Neural progenitor cell (in vitro differentiated cells): ENCODE data around the gene CDT1.

ENCODE experiments used
- CTCF ChIP-seq: fragments of 200-600 bp; sonication (generic); IDR thresholded peaks from 2 replicates; pipeline ENCODE4 v1.5.1; 2017; ENCODE audit warnings: antibody characterized with exemption, mild to moderate bottlenecking
- EZH2 ChIP-seq: fragments of 200-600 bp; sonication (generic); IDR thresholded peaks from 2 replicates; pipeline ENCODE4 v1.6.1; 2017; ENCODE audit warnings: antibody characterized with exemption, mild to moderate bottlenecking, moderate library complexity

DNA sequence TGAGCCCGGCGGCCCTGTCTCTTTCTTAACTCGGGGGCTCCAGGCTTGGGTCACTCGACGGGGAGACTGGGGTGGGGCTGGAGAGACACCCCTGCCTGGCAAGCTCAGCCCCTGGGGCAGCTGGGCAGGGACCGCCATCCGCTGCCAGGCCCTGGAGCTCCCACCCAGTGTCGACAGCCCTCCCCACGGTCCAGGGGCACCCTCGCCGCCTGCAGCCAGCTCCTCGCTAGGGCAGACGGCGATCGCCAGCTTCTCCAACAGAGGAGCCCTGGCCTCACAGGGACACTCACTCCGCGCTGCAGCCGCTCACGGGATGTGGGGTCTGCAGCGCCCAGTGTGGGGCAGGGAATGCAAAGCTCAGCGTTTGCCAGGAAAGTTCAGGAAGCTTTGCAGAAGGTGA, 24.1 kb downstream of the CDT1 start:
- no peak for TF ChIP-seq CTCF
- no peak for TF ChIP-seq EZH2
